ENCODE data around the gene INHBB.

The INHBB gene

GRCh38 chr2:120344976-120345581 is 857 bp upstream of the INHBB start:
- Histone ChIP-seq H3K9ac (ENCODE audit: low read length) (no peak overlapping the region), H3K79me2 (ENCODE audit: insufficient read depth, low read length) (no peaks in the 10 kb centered on the region), H3K27me3 (ENCODE audit: low read length) (no peaks in the 10 kb centered on the region), H2AFZ (ENCODE audit: low read depth, low read length, severe bottlenecking) (no peak overlapping the region), H3K4me3 (ENCODE audit: insufficient read depth, low read length, poor library complexity, severe bottlenecking) (no peak overlapping the region), H3K4me2 (ENCODE audit: low read depth, low read length, poor library complexity, severe bottlenecking) (no peak overlapping the region), H3K27ac (ENCODE audit: low read depth, low read length) (no peak overlapping the region), H4K20me1 (ENCODE audit: low read depth, low read length) (no peaks in the 10 kb centered on the region), H3F3A (ENCODE audit: insufficient read depth) (no peaks in the 10 kb centered on the region), H3K9me2 (replicated peaks; ENCODE audit: insufficient read depth, low read length) (no peaks in the 10 kb centered on the region), H3K36me3 (ENCODE audit: low read length) (no peaks in the 10 kb centered on the region), H3K9me3 (ENCODE audit: insufficient read depth, low read length) (no peaks in the 10 kb centered on the region)
- no peak for TF ChIP-seq EZH2phosphoT487 (conservative IDR thresholded peaks at IDR 0.05; ENCODE audit: low read length)
- TF ChIP-seq CTCF (IDR thresholded peaks at IDR 0.05; ENCODE audit: insufficient read depth, low read length, poor library complexity, severe bottlenecking): no peak

GRCh38 chr2:120345608-120346007 is 328 bp upstream of the INHBB start:
- Histone ChIP-seq H3K36me3 (ENCODE audit: low read length) (no peaks in the 10 kb centered on the region), H4K20me1 (ENCODE audit: low read depth, low read length) (no peaks in the 10 kb centered on the region), H3K27ac (ENCODE audit: low read depth, low read length) (no peak overlapping the region), H3F3A (ENCODE audit: insufficient read depth) (no peaks in the 10 kb centered on the region), H3K4me3 (ENCODE audit: insufficient read depth, low read length, poor library complexity, severe bottlenecking) (no peak overlapping the region), H2AFZ (ENCODE audit: low read depth, low read length, severe bottlenecking) (no peak overlapping the region), H3K79me2 (ENCODE audit: insufficient read depth, low read length) (no peaks in the 10 kb centered on the region), H3K9me2 (replicated peaks; ENCODE audit: insufficient read depth, low read length) (no peaks in the 10 kb centered on the region), H3K27me3 (ENCODE audit: low read length) (no peaks in the 10 kb centered on the region), H3K4me2 (ENCODE audit: low read depth, low read length, poor library complexity, severe bottlenecking) (no peak overlapping the region), H3K9me3 (ENCODE audit: insufficient read depth, low read length) (no peaks in the 10 kb centered on the region), H3K9ac (ENCODE audit: low read length) (no peak overlapping the region)
- TF ChIP-seq EZH2phosphoT487 (conservative IDR thresholded peaks at IDR 0.05; ENCODE audit: low read length) (no peak), CTCF (IDR thresholded peaks at IDR 0.05; ENCODE audit: insufficient read depth, low read length, poor library complexity, severe bottlenecking) (no peak)

GRCh38 chr2:120346667-120347358 is 877 bp downstream of the INHBB start:
- no peak overlapping the region for H3K9ac ChIP-seq (ENCODE audit: low read length)
- H3K4me2 ChIP-seq (ENCODE audit: low read depth, low read length, poor library complexity, severe bottlenecking): no peak overlapping the region
- H3K9me2 ChIP-seq (replicated peaks; ENCODE audit: insufficient read depth, low read length): no peaks in the 10 kb centered on the region
- no peaks in the 10 kb centered on the region for H3K27me3 ChIP-seq (ENCODE audit: low read length)
- no peaks in the 10 kb centered on the region for H3K9me3 ChIP-seq (ENCODE audit: insufficient read depth, low read length)
- H2AFZ ChIP-seq (ENCODE audit: low read depth, low read length, severe bottlenecking): no peak overlapping the region
- no peak overlapping the region for H3K27ac ChIP-seq (ENCODE audit: low read depth, low read length)
- no peaks in the 10 kb centered on the region for H3K79me2 ChIP-seq (ENCODE audit: insufficient read depth, low read length)
- TF ChIP-seq CTCF (IDR thresholded peaks at IDR 0.05; ENCODE audit: insufficient read depth, low read length, poor library complexity, severe bottlenecking): no peak
- no peak for TF ChIP-seq EZH2phosphoT487 (conservative IDR thresholded peaks at IDR 0.05; ENCODE audit: low read length)
- no peak overlapping the region for H3K4me3 ChIP-seq (ENCODE audit: insufficient read depth, low read length, poor library complexity, severe bottlenecking)
- H4K20me1 ChIP-seq (ENCODE audit: low read depth, low read length): no peaks in the 10 kb centered on the region
- H3F3A ChIP-seq (ENCODE audit: insufficient read depth): no peaks in the 10 kb centered on the region
- H3K36me3 ChIP-seq (ENCODE audit: low read length): no peaks in the 10 kb centered on the region

Data from SU-DHL-6 (cell line).